Measurements from ENCODE around the gene EIF5B.
"Not testable (repeated sequence)": the region's sequence is repeated elsewhere in the genome, so short reads cannot be mapped to it uniquely, and the experiment has no call there.

GRCh38 chr2:99354825-99355224, 17.6 kb downstream of the EIF5B start:
- TF ChIP-seq CTCF (conservative IDR thresholded peaks at IDR 0.05; ENCODE audit: low read depth, low read length); EZH2 (IDR thresholded peaks at IDR 0.05; ENCODE audit: borderline replicate concordance, low read depth, low read length, poor library complexity, severe bottlenecking): not testable (repeated sequence)
